OCI-LY7 (cell line): ENCODE data around the gene KLHL21.

Experiments
- EZH2phosphoT487 ChIP-seq: fragments of 200-600 bp; sonication (generic); IDR thresholded peaks from 2 replicates; pipeline ENCODE4 v1.6.1; 2018; ENCODE audit warnings: low read depth, borderline replicate concordance, mild to moderate bottlenecking, mixed run types, antibody characterized with exemption, low read length, moderate library complexity, mixed read lengths
- TF ChIP-seq, protein P1 (sequence below): fragments of 200-600 bp; sonication (generic); conservative IDR thresholded peaks from 2 replicates; pipeline ENCODE4 v1.5.1; 2014; ENCODE audit warnings: mild to moderate bottlenecking, antibody characterized with exemption, low read length, moderate library complexity, mixed read lengths

GRCh38 chr1:6582370-6582769 lies 20.3 kb downstream of the KLHL21 start:
- TF ChIP-seq, protein P1, sequence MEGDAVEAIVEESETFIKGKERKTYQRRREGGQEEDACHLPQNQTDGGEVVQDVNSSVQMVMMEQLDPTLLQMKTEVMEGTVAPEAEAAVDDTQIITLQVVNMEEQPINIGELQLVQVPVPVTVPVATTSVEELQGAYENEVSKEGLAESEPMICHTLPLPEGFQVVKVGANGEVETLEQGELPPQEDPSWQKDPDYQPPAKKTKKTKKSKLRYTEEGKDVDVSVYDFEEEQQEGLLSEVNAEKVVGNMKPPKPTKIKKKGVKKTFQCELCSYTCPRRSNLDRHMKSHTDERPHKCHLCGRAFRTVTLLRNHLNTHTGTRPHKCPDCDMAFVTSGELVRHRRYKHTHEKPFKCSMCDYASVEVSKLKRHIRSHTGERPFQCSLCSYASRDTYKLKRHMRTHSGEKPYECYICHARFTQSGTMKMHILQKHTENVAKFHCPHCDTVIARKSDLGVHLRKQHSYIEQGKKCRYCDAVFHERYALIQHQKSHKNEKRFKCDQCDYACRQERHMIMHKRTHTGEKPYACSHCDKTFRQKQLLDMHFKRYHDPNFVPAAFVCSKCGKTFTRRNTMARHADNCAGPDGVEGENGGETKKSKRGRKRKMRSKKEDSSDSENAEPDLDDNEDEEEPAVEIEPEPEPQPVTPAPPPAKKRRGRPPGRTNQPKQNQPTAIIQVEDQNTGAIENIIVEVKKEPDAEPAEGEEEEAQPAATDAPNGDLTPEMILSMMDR, result no peak
- no peak for TF ChIP-seq EZH2phosphoT487
